GM10266 (cell line): Measurements from ENCODE around the gene WIPI1.

ENCODE experiments used
- DNase-seq: peaks from one replicate; pipeline ENCODE4 v3.0.0; 2012; ENCODE audit errors: extremely low spot score
- TF ChIP-seq, protein P1 (sequence below): IDR thresholded peaks from 2 replicates; pipeline ENCODE4 v1.5.1; 2012; ENCODE audit warnings: mild to moderate bottlenecking, low read depth; ENCODE audit not compliant: control insufficient read depth, insufficient read depth; ENCODE audit errors: missing control alignments

The WIPI1 gene, protein sequence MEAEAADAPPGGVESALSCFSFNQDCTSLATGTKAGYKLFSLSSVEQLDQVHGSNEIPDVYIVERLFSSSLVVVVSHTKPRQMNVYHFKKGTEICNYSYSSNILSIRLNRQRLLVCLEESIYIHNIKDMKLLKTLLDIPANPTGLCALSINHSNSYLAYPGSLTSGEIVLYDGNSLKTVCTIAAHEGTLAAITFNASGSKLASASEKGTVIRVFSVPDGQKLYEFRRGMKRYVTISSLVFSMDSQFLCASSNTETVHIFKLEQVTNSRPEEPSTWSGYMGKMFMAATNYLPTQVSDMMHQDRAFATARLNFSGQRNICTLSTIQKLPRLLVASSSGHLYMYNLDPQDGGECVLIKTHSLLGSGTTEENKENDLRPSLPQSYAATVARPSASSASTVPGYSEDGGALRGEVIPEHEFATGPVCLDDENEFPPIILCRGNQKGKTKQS

DNA sequence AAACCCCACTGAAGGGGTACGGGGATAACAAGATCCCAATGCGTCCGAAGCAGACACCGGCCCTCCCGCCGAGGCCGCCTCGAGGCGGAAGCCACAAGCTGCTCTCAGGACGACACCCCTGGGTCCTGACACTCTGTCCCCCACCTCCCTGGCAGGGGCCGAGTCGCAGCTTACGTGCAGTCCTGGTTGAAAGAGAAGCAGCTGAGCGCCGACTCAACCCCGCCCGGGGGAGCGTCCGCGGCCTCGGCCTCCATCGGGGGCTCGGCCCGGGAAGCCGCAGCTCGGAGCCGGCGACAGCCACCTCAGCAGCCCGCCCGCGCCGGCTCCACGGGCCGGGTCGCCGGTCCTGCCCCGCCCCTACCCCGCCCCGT, at the start of gene WIPI1:
Gene WIPI1 (minus strand): TSS at position 329 of the 371 bp plus-strand sequence. CDS start 75 bp downstream, at position 254.
- no peak for DNase-seq
- TF ChIP-seq, protein P1, sequence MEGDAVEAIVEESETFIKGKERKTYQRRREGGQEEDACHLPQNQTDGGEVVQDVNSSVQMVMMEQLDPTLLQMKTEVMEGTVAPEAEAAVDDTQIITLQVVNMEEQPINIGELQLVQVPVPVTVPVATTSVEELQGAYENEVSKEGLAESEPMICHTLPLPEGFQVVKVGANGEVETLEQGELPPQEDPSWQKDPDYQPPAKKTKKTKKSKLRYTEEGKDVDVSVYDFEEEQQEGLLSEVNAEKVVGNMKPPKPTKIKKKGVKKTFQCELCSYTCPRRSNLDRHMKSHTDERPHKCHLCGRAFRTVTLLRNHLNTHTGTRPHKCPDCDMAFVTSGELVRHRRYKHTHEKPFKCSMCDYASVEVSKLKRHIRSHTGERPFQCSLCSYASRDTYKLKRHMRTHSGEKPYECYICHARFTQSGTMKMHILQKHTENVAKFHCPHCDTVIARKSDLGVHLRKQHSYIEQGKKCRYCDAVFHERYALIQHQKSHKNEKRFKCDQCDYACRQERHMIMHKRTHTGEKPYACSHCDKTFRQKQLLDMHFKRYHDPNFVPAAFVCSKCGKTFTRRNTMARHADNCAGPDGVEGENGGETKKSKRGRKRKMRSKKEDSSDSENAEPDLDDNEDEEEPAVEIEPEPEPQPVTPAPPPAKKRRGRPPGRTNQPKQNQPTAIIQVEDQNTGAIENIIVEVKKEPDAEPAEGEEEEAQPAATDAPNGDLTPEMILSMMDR: no peak

DNA sequence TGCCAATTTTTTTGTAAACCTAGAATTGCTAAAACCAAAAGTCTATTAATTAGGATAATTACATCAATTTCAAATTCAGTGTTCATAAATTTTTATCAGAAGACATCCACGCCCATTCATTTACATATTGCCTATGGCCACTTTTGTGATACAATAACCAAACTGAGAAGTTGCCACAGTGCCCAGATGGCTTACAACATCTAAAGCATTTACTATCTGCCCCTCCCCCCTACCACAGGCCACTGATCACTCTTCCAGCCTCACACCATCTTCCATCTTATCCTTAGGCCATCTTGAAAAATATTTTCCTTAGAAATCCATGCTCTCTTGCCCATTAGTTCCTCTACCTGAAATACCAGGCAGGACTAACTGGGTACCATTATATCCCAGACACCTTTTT, 48.7 kb upstream of the WIPI1 start:
- no peak for DNase-seq
- TF ChIP-seq, protein P1: no peak

DNA sequence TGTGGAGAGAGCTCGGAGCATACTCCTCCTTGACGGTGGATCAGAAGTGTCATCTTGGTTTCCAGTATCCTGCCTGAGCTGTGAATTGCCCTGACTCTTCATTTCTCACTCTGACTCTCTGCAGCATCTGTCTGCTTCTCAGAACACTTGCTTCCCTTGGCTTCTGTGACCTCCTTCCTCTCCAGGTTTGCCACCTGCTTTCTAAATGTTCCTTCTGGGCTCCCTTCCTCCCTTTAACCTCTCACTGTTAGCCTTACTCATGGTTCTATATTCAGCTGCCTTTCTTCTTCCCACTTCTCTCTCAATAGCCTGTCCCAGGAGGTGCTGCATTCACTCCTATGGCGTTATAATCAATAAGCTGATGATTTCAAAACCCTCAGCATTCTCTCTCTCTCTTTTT, 43.8 kb upstream of the WIPI1 start:
- TF ChIP-seq, protein P1: no peak
- DNase-seq: no peak

DNA sequence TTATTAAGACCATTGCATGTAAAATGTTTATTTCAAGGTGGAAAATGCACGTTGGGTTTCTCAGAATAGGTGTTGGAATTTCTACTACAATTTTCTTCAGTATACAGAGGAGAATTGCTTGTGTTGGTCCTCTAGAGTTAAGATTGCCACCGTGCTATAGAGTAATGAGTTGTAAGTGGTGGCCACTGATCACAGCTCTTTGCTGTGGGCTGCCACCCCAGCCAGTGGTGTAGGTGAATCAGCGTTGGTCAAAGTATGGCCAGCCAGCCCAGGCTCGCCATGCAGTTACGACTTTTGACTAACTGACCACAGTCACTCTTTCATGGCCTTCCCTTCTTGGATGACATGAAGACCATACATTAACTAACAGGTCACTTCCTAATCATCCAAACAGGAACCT, 42.3 kb upstream of the WIPI1 start:
- DNase-seq: no peak
- TF ChIP-seq, protein P1: no peak

DNA sequence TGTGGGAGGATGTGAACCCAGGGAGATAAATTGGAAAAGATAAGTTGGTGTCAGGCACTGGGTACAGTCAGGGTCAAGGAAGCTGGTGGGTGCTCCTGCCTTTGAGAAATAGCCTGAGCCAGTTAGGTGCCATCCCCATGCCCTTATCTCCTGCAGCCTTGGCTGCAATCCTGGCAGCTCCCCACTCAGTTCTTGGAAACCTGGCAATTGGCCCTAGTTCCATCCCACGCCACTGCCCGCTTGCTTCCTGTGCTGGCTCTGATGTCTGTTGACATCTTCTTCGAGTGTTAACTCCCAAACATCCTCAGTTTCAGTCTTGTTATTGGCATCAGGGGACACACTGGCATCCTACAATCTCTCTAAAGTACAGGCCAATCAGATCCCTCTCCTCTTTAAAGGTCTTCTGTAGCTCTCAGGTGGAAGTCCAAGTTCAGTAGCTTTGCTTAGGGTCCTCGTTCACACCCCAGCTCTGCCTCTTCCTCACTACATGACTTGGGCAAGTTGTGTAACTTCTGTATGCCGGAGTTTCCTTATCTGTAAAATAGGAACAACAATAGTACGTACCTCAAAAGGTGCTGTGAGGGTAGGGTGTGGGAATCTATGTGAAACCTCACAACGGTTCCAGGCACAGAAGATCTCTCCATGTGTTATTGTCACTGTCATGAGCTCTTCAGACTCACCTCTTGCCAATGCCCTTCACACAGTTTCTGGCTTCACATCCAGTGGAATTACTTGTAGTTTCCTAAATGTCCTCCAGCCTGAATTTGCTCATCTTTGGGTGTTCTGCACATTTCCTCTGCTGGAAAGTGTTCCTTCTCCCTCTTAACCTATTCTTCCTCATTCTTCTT, 41.4 kb upstream of the WIPI1 start:
- DNase-seq: no peak
- TF ChIP-seq, protein P1: no peak

DNA sequence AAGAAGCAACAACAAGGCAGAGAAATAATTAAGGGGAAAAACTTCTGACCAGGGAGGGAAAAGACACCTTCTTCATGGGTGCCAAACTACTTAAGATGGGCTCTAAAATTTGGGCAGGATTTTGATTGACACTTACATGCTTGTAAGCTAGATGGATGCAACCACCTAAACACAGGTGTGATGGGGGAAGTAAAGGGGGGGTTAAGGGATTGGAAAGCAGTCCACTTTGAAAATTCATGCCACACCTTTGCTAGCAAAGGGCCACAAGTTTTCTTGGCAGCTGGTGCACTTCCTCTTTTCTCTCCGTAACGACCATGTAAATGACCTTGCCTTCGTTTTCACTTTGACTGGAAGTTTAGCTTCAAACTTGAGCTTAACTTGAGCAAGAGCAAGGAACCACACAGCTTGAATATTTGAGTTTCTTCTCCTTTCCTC, 40.6 kb upstream of the WIPI1 start:
- peak; percentile 82 for DNase-seq
- TF ChIP-seq, protein P1: no peak
